Activated T-cell treated with anti-CD3 and anti-CD28 coated beads, Interleukin-2, amount 50 U/mL, for 48 hours (primary cell): ENCODE data around the gene PWWP2B.

Experiments used
- DNase-seq, 2 experiments: peaks; one replicate each; pipeline ENCODE4 v3.0.0-alpha.2; 2020

PWWP2B gene

DNA sequence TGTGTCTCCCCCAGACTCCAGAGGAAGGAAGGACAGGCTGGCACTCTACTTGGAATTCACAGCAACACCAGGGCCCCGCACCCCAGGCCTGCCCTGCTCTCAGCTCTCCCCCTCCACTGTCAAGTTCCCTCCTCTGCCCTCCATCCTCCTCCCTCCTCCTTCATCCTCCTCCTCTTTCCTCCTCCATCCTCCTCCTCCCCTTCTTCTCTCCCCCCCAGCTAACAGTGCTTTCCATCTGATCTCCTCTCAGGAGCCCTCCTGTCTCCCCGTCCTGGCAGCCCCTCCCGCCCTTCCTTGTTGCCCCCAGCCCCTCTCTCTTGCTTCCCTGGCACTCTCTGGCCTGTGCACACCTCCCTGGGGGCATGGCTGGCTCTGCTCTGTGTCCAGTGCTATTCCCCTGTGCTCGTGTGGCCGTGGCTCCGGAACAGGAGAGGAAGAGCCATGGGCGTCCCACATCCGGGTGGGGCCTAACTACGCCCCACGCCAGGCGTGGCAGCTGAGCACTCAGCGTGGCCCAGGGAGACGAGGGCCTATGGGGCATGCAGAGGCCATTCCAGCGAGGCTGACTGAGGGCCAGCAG, 64.2 kb downstream of the PWWP2B start:
- no peak for DNase-seq

DNA sequence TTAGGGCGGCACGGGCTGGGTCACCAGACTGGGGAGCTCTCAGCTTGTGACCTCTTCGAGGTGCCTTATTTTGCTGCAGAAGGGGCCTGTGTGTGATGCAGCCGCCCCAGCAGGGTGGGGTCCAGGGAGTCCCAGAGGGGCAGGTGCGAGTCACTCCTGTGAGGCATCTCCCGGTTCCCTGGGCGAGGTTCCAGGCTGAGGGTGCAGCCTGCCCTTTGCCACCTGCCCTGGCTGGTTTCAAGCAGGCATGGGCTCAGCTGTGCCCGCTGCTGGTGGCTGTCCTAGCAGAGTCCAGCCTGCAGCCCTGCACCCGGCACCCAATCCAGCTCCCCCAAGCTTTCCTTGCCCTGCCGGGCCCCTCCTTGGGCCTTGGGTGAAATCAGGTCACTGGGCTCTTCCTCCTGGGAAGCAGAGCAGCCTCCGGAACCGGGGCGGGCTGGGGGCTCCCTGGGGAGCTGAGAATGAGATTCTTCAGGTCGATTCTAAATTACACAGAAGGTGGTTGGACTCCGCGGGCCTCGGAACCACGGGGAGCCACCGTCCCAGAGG, 64.8 kb downstream of the PWWP2B start:
- DNase-seq: no peak

GRCh38 chr10:132462463-132463332, 65.7 kb downstream of the PWWP2B start:
- DNase-seq: no peak

GRCh38 chr10:132463333-132464255, 66.6 kb downstream of the PWWP2B start:
- DNase-seq: no peak

DNA sequence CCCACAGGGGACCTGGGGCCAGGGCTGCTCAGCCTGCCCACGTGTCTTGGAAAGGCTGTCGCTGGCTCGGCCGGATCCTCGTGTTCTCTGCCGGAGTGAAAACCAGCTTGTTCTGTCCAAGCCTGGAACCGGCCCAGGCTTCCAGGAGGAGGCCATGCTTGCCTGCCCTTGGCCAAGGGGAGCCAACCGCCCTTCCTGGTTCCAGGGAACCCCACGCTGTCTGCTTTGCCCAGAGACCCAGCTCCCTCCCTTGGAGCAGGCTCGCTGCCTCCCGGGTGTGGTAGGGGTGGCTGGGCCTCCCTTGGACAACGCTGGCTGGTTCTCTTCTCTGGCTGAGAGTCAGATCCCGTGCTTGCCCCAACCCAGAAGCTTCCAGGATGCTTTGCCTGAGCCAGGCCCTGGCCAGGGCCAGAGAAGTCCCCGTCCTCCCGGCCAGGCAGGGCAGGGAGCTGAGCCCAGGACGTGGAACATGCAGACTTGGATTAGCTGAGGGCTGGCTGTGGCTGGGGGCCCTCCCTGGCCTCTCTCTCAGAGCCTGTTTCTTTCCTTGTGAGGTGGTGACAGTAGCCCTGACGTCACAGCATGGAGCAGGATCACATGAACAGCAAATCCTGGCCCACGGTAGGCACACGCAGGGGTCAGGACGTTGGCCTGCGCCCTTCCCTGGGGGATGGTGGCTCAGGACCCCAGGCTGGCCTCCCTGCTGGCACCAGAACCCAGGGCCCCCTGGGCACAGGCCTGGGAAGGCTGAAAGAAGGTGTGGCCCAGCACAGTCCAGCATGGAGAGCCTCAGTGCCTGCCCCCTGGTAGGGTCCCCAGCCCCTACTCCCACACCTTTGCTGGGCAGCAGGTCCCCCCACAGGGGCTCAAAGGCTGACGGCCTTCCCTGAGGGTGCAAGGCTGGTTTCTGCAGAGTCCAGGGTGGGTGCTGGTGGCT, 67.5 kb downstream of the PWWP2B start:
- DNase-seq: no peak

DNA sequence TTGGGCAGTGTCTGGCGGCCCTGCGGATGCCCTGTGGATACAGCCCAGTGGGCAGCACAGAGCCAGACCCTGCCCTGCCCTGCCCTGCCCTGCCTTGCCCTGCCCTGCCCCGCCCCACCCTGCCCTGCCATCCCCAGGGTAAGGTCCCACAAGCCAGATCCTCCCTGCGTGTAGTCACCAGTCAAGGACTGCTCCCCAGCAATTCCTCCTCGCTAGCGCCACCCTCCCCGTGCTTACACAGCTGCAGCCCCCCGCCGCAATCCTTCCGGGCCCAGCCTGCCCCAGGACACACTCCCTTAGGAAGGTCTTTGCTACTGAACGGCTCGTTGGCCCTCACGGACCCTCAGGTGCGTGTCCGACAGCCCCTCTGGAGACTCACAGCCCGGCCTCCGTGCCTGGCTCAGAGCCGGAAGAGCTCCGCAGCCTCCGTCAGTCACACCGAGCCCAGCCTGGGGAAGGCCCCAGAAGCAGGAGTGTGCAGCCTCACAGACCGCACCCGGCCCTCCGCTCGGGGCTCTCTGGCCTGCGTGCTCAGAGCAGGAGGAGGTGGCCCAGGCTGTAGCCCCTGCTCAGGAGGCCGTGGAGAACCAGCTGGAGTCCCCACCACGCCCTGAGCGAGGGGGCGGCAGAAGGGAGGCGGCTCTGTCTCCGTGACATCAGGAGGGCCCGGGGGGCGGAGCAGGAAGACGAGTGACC, 68.3 kb downstream of the PWWP2B start:
- DNase-seq: no peak

DNA sequence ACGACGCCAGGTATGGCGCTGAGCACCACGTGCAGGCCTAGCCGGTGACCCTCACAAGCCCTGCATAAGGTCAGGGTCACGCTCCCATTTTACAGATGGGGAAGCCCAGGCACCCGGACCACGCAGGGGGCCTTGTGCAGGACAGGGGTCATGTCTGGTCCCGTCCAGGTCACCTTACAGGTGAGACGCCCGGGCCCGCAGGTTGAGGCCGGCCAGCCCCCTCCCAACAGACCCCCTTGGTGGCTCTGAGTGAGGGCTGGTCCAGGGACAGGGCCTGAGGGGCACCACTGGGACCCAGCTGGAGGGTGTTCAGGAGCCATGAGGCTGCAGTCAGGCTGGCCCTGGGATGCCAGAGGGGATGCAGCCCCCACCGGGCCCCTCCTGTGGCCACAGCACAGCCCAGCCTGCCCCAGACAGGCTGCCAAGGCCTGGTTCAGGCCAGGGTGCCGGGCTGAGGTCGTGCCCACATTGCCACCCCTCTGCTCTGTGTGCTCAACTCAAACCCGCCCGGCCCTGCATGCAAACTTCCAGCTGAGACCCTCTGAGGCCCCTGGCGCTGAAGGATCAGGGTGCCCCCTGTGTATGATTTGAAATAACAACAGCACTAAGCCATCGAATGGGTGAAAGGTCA, 69.0 kb downstream of the PWWP2B start:
- DNase-seq: no peak

DNA sequence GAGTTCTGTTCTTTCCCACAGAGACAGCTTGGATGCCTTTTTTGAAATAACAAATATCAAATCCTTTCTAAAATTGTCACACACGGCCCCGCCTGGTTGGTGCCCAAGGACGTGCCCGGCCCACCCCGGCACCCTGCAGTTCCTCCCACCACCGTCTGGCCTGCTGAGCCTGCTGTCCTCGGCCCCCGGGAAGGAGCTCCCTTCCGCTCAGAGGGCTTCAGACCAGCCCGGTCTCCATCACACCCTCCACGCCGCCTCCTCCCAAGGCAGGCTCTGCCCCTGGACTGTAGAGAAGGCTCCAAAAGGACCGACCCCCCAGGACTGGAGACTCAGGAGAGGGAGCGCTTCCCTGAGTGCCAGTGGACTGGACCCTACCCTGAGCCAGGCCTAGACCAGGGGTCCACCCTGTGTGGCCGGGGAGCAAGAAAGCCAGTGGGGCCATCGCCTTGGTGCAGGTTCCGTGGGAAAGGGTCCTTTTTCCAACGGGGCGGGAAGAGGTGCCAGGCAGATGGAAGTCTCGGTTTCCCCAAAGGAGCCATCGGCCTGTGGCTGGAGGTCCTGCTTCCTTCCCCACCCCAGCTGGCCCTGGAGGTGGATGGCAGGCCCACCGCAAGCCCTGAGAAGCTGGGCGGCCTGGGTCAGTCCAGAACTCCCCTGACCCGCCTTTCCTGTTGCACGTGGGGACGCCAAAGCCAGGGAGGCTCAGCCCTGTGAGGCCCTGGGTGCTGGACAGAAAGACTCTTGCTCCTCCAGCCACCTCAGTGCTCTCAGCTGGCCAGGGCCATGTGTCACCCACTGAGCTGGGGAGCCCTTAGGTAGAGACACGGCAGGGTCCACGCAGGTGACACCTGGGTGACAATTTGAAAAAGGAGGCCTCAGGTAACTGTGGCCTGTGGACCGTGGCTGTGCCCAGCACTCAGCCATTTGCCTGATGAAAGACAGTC, 69.8 kb downstream of the PWWP2B start:
- no peak for DNase-seq
